ENCODE measurements around the gene JAKMIP1. TPM values are rescaled to one million over a fixed set of nuclear protein-coding genes. Genes with fewer than 3 reads are reported as not detected.

The JAKMIP1 gene
- total RNA-seq, 2 experiments from 2014 or later: 2.0 to 2.1 TPM

DNA sequence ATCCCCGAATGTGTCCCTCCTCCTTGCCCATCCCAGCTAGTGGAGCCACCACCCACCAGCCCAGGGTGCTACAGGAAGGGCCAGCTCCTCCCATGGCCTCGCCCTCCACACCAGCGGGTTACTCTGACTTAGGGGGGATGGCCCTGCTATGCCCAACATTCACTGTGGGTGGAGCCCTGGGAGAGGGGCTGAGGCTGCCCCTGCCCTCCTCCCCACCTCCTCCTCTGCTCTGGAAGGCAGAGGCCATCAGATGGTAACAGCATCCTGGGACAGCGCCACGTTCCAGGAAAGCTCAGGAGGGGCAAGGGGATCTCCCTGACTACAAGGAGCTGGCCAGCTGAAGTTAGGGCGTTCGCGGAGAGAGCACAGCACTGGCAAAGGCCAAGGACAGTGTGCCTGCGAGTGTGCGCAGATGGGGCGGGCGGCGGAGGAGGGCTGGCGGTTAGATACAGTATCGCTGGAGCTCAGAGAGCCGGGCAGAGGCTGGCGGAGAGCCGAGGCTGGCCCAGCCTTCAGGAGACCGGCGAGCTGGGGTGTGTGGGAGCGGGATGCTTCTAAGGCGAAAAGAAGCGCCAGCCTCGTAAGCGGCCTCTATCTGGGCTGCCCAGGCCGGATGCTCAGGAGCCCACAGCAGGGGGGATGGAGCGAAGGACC, 1.5 kb downstream of the JAKMIP1 start:
- H3K9me3 Mint-ChIP-seq: peaks cover 3% of the 10 kb centered on the region
- POLR2A ChIA-PET: interaction anchor here (2.2 kb wide), 1 partner anchor 71 kb away, joined by 6 read pairs; the partner anchor contains the start of gene WFS1
- H3K27me3 ChIP-seq (ENCODE audit: control insufficient read depth in 1 of 2, insufficient read depth in 2 of 2, low read length in 2 of 2): peaks cover 15 to 18% of the 10 kb centered on the region in 2 experiments
- peaks cover 62% of the 10 kb centered on the region for H3K27me3 Mint-ChIP-seq
- H3K9me3 ChIP-seq (ENCODE audit: control insufficient read depth in 1 of 2, insufficient read depth in 1 of 2, low read length in 2 of 2): peaks cover 0 to 16% of the 10 kb centered on the region in 2 experiments
- DNase-seq (peak in 4 of 14 experiments; percentile 5 to 39 (median 34)), ATAC-seq (ENCODE audit: poor library complexity) (no peak)
- TF ChIP-seq, protein P1, sequence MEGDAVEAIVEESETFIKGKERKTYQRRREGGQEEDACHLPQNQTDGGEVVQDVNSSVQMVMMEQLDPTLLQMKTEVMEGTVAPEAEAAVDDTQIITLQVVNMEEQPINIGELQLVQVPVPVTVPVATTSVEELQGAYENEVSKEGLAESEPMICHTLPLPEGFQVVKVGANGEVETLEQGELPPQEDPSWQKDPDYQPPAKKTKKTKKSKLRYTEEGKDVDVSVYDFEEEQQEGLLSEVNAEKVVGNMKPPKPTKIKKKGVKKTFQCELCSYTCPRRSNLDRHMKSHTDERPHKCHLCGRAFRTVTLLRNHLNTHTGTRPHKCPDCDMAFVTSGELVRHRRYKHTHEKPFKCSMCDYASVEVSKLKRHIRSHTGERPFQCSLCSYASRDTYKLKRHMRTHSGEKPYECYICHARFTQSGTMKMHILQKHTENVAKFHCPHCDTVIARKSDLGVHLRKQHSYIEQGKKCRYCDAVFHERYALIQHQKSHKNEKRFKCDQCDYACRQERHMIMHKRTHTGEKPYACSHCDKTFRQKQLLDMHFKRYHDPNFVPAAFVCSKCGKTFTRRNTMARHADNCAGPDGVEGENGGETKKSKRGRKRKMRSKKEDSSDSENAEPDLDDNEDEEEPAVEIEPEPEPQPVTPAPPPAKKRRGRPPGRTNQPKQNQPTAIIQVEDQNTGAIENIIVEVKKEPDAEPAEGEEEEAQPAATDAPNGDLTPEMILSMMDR (IDR thresholded peaks at IDR 0.05): no peak
- peaks cover 39% of the 10 kb centered on the region for H3K4me1 ChIP-seq (ENCODE audit: insufficient read depth, low read length)
- intact Hi-C loops (cut with DNase I, micrococcal nuclease): no loop called here
- no peaks in the 10 kb centered on the region for H3K36me3 Mint-ChIP-seq (ENCODE audit: low read depth)
- H3K4me3 ChIP-seq (ENCODE audit: low read length): peak overlapping the region; percentile 57
- H3K27ac Mint-ChIP-seq: peak overlapping the region; percentile 20
- peaks cover 21% of the 10 kb centered on the region for H3K4me1 Mint-ChIP-seq (ENCODE audit: low read depth)
- peak overlapping the region; percentile 86 for H3K4me3 Mint-ChIP-seq
- no peak overlapping the region for H3K27ac ChIP-seq (ENCODE audit: low read depth in 1 of 2, low read length in 2 of 2)
- H3K36me3 ChIP-seq (ENCODE audit: insufficient read depth, low read length): peaks cover 4% of the 10 kb centered on the region
- CTCF ChIA-PET: no interaction called here

DNA sequence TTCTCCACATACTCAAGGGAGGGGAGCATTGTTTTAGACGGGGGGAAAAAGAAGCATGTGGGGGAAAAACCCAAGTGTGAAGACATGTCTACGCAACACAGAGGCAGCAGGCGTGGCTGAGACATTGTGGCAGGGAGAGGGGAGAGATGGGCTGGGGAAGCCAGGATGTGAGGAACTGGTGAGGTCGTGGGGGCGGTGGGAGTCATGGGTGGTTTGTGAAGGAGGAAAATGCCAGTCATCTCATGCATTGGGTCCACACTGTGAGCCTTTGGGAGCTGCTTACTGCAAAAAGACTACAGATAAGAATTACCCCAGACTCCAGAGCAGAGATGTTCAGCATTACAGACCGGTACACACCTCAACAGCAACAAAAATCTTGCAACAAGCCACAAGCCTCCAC, 2.1 kb downstream of the JAKMIP1 start:
- Mint-ChIP-seq H3K27me3 (peaks cover 62% of the 10 kb centered on the region), H3K27ac (no peak overlapping the region), H3K9me3 (peaks cover 3% of the 10 kb centered on the region), H3K36me3 (ENCODE audit: low read depth) (no peaks in the 10 kb centered on the region), H3K4me1 (ENCODE audit: low read depth) (peaks cover 21% of the 10 kb centered on the region), H3K4me3 (peak overlapping the region; percentile 86)
- DNase-seq: peak in 4 of 14 experiments; percentile 5 to 72 (median 50)
- H3K4me3 ChIP-seq (ENCODE audit: low read length): peak overlapping the region; percentile 57
- H3K27ac ChIP-seq (ENCODE audit: low read depth in 1 of 2, low read length in 2 of 2): no peak overlapping the region
- ChIA-PET POLR2A (no interaction called here), CTCF (no interaction called here)
- peaks cover 15 to 18% of the 10 kb centered on the region in 2 experiments for H3K27me3 ChIP-seq (ENCODE audit: control insufficient read depth in 1 of 2, insufficient read depth in 2 of 2, low read length in 2 of 2)
- TF ChIP-seq, protein P1 (IDR thresholded peaks at IDR 0.05): no peak
- H3K4me1 ChIP-seq (ENCODE audit: insufficient read depth, low read length): peaks cover 39% of the 10 kb centered on the region
- no peak for ATAC-seq (ENCODE audit: poor library complexity)
- intact Hi-C loops (cut with DNase I, micrococcal nuclease): no loop called here
- H3K9me3 ChIP-seq (ENCODE audit: control insufficient read depth in 1 of 2, insufficient read depth in 1 of 2, low read length in 2 of 2): peaks cover 0 to 16% of the 10 kb centered on the region in 2 experiments
- H3K36me3 ChIP-seq (ENCODE audit: insufficient read depth, low read length): peaks cover 4% of the 10 kb centered on the region

DNA sequence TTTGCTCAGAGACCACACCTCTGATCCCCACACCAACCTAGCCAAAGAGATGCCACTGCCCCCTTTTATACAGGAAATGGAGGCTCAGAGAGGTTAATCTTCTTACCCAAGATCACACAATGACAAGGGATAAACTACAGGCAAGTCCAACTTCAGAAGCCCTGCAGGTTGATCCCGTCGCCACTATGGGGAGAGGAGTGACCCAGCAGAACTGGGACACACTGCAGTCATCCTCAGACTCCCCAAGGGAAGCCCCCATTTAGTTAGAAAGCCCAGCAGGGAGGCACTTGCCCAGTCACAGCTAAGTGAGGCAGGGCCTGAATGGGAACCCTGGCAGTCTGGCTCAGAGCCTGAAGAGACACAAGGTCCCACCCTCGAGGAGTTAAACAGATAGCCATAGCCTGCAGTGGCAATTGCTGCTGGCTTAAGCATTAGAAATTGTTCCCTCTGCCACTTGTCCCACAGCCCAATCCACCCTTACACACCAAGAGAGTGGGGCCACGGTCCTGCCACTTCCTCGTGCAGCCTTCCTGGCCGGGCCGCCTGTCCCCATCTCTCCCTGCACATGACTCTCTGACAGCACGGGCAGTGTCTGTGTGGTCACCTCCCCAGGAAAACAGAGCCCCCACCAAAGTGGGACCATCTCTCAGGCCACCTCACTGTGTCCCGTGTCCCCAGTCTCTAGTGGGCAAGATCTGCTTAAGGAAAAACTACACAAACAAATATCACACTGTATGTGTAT, 2.7 kb downstream of the JAKMIP1 start:
- TF ChIP-seq, protein P1 (IDR thresholded peaks at IDR 0.05): no peak
- ATAC-seq (ENCODE audit: poor library complexity) (no peak), DNase-seq (no peak)
- Histone ChIP-seq H3K4me1 (ENCODE audit: insufficient read depth, low read length) (peaks cover 39% of the 10 kb centered on the region), H3K27ac (ENCODE audit: low read depth in 1 of 2, low read length in 2 of 2) (no peak overlapping the region), H3K36me3 (ENCODE audit: insufficient read depth, low read length) (peaks cover 4% of the 10 kb centered on the region), H3K27me3 (ENCODE audit: control insufficient read depth in 1 of 2, insufficient read depth in 2 of 2, low read length in 2 of 2) (peaks cover 15 to 18% of the 10 kb centered on the region in 2 experiments), H3K4me3 (ENCODE audit: low read length) (peak overlapping the region; percentile 57), H3K9me3 (ENCODE audit: control insufficient read depth in 1 of 2, insufficient read depth in 1 of 2, low read length in 2 of 2) (peaks cover 0 to 16% of the 10 kb centered on the region in 2 experiments)
- no peaks in the 10 kb centered on the region for H3K36me3 Mint-ChIP-seq (ENCODE audit: low read depth)
- H3K4me1 Mint-ChIP-seq (ENCODE audit: low read depth): peaks cover 21% of the 10 kb centered on the region
- H3K27ac Mint-ChIP-seq: no peak overlapping the region
- intact Hi-C loops (cut with DNase I, micrococcal nuclease): no loop called here
- peak overlapping the region; percentile 86 for H3K4me3 Mint-ChIP-seq
- H3K9me3 Mint-ChIP-seq: peaks cover 3% of the 10 kb centered on the region
- CTCF ChIA-PET: no interaction called here
- H3K27me3 Mint-ChIP-seq: peaks cover 59% of the 10 kb centered on the region
- POLR2A ChIA-PET: no interaction called here
